Astrocyte of the cerebellum (primary cell): ENCODE data around the gene FKBP2.

ENCODE experiments used
- DNase-seq: peaks from one replicate; pipeline ENCODE4 v3.0.0-alpha.2; 2011; ENCODE audit warnings: low read depth
- H3K4me3 ChIP-seq: 2 replicates; pipeline ENCODE4 v1.5.1; 2011; ENCODE audit warnings: mild to moderate bottlenecking, low read depth, low read length, moderate library complexity
- in situ Hi-C: cut with HindIII; loops from 2 replicates; pipeline ENCODE4 v1.10.0; 2017; ENCODE audit warnings: low sequenced_read_pairs
- TF ChIP-seq, protein P1 (sequence below): IDR thresholded peaks from 2 replicates; pipeline ENCODE4 v1.5.1; 2012; ENCODE audit warnings: low read length, low read depth, moderate library complexity, mild to moderate bottlenecking; ENCODE audit errors: missing control alignments

The FKBP2 gene

GRCh38 chr11:64227405-64227956, 13.4 kb upstream of the FKBP2 start:
- H3K4me3 ChIP-seq = peak overlapping the region; percentile 61
- no peak for DNase-seq
- TF ChIP-seq, protein P1, sequence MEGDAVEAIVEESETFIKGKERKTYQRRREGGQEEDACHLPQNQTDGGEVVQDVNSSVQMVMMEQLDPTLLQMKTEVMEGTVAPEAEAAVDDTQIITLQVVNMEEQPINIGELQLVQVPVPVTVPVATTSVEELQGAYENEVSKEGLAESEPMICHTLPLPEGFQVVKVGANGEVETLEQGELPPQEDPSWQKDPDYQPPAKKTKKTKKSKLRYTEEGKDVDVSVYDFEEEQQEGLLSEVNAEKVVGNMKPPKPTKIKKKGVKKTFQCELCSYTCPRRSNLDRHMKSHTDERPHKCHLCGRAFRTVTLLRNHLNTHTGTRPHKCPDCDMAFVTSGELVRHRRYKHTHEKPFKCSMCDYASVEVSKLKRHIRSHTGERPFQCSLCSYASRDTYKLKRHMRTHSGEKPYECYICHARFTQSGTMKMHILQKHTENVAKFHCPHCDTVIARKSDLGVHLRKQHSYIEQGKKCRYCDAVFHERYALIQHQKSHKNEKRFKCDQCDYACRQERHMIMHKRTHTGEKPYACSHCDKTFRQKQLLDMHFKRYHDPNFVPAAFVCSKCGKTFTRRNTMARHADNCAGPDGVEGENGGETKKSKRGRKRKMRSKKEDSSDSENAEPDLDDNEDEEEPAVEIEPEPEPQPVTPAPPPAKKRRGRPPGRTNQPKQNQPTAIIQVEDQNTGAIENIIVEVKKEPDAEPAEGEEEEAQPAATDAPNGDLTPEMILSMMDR = no peak
- in situ Hi-C loops = no loop called here

- TF ChIP-seq, protein P1 = no peak
- no peak for DNase-seq
- no peak overlapping the region for H3K4me3 ChIP-seq
- in situ Hi-C loops = no loop called here
These were observed 11.7 kb upstream of the FKBP2 start for GRCh38 chr11:64229090-64229743.

DNA sequence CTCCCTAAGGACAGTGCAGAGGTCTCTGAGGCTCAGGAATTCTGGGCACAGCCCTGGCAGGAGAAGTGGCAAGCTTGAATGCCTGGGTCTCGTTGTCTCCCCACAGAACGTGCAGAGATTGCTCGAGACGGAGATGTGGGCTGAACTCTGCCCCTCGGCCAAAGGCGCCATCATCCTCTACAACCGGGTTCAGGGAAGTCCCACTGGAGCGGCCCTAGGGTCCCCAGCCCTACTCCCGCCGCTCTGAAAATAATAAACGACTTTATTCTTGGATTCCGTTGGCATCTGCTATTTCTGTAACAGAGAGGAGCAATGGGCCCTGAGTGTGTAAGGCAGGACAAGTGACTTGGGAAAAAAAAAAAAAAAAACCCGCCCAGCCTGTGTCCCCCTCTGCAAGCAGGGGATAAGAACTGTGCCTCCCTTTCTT, 11.1 kb upstream of the FKBP2 start:
- TF ChIP-seq, protein P1 = no peak
- in situ Hi-C loops = no loop called here
- no peak for DNase-seq
- H3K4me3 ChIP-seq = peak overlapping the region; percentile 70

- peak within 1 kb of the TSS; percentile 70 for H3K4me3 ChIP-seq
- peak; percentile 74 for DNase-seq
- TF ChIP-seq, protein P1 = no peak
- in situ Hi-C loops = no loop called here
These were observed 10.5 kb upstream of the FKBP2 start, which contains the start of gene DNAJC4 for GRCh38 chr11:64230171-64230984. Gene DNAJC4 (plus strand): TSS chr11:64230548. CDS start chr11:64230855, 307 bp downstream.

DNA sequence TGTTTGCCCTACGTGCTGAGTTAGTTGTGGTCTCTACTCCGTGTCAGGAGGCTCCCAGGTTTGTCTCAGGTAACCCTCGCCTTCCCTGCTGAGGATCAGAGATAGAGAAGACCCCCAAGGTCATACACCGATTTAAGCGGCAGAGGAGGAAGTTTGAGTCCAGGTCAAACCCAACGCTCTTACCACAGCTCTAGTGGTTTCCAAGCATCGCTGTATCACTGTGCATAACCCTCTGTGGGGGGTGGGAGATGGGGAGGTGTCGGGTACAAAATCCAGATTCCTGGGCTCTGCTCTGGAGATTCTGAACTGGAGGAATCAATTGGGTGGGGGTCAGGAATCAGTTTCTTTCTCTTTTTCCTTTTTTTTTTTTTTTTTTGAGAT, 9.9 kb upstream of the FKBP2 start:
- H3K4me3 ChIP-seq = peak overlapping the region; percentile 70
- TF ChIP-seq, protein P1 = no peak
- in situ Hi-C loops = no loop called here
- DNase-seq = no peak

GRCh38 chr11:64231546-64231945, 9.3 kb upstream of the FKBP2 start:
- TF ChIP-seq, protein P1 = no peak
- DNase-seq = no peak
- H3K4me3 ChIP-seq = no peak overlapping the region
- in situ Hi-C loops = no loop called here
